Glomerular visceral epithelial cell (primary cell): Measurements from ENCODE around the gene IGDCC3.

Source experiments
- DNase-seq: peaks from one replicate; pipeline ENCODE4 v3.0.0-alpha.2; 2016; ENCODE audit errors: extremely low spot score

Gene IGDCC3

GRCh38 chr15:65388306-65389080 is 10.7 kb upstream of the IGDCC3 start:
- DNase-seq, result no peak

GRCh38 chr15:65386886-65387285 is 9.1 kb upstream of the IGDCC3 start:
- no peak for DNase-seq

DNA sequence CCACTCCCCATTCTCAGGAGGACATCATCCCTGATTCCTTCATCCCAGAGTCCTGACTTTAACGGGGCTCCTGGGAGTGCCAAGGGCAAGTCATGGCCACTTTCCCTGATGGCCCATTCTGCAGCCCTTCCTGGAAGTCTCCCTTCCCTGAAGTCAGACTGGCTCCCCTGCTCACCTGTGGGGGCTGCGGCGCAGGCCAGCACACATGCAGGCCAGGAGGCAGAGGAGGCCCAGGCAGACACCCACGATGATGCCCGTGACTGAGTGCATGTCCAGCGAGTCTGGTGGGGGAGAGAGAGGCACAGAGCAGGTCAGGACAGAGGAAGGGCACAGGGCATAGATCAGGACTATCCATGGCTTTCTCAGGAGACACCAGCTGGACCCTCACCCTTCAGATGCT is 8.6 kb upstream of the IGDCC3 start:
- no peak for DNase-seq

GRCh38 chr15:65385870-65386258 is 8.1 kb upstream of the IGDCC3 start:
- no peak for DNase-seq

DNA sequence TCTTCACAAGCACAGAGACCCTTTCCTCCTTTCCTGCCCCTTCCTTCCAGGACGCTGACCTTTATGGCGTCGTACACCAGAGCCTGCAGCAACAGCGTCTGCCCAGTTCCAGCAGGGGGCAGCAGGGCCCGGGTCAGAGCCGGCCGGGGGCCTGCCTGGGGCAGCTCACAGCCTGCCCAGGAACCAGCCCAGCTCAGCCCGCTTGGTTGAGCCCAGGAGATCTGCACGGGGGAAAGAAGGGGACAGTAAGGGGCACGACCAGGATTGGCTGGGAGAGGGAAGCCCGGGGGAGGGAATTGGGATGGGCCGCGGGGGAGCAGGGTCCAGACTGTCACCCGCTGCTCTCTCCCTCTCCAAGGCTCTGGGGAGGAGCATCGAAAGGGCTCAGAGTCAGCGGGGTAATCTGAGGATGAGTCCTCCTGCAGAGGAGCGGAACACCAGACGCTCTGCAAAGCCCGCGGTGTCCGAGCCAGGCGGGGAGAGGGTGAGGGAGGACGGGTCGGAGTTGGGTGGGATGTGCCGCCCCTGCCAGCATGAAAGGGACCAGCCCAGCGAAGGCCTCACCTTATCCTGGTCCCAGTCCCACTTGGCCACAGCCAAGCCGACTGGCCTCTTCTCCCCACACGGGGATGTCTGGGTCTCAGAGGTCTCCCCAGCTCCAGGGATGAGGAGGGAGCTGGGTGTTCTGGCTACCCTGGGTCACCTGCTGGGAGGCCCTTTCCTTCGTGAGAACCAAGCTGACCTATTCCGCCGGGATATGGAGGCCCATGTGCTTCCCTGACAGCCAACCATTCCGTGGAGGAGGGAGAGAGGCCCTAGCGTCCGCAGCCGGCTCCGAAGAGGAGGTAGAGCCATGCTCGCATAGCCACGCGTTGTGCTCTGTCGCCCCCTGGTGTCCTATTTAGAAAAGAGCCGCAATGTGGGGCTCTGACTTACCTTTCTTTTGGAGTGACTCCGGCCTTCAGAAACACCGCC is 7.4 kb upstream of the IGDCC3 start:
- DNase-seq, result peak; percentile 77

- DNase-seq, result no peak
Measured at GRCh38 chr15:65384505-65384894, 6.7 kb upstream of the IGDCC3 start.

DNA sequence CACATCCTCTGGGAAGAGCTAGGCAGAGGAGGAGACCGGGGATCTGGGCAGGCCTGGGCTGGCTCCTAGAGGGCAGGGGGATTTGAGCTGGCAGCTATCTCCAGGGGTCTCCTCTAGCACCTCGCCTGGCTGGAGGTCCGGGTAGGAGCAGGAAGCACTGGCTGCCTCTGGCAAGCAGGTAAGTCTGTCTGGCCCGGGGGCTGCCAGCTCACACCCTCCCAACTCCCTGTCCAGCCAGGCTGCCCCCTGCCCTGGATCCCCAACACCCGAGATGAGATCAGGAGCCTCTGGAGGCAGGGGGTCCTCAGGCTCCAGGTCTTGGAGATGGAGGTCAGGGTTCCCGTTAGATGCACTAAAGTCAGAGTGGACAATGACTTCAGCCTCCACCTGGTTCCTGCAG is 6.2 kb upstream of the IGDCC3 start:
- DNase-seq, result no peak

DNA sequence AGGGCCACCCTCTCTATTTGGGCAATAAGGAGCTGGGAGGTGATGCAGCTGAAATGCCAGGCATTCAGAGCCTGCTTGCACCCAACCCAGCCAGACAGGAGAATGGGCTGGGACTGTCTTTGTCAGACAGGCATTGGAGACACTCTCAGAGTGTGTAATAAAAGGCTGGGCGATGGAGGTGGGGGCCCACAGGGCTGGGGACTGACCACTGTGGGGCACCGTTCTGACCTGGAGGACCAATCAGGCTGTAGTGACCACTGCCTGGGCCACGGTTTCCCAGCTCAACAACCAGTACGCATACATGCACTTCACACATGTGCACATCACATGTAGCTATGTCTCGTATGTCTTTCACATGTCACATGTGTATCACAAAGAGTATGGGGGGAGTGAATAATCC is 5.7 kb upstream of the IGDCC3 start:
- DNase-seq, result no peak

GRCh38 chr15:65382921-65383320 is 5.1 kb upstream of the IGDCC3 start:
- DNase-seq, result no peak

DNA sequence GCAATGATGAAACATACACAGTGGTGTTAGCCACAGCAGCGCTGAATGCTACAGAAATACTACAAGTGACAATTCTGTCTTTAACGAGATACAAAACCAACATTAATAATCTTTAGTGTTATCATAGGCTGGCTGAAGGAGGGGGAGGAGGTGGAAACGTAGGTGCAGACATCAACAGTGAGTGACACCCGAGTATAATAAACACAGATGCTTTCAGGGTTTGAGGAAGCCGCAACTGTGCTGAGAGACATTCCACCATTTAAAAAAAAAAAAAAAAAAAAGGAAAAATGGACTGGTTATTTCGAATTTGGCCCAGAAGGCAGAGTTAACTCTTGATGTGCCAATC is 4.3 kb upstream of the IGDCC3 start:
- no peak for DNase-seq

GRCh38 chr15:65381445-65382145 is 3.8 kb upstream of the IGDCC3 start:
- no peak for DNase-seq

DNA sequence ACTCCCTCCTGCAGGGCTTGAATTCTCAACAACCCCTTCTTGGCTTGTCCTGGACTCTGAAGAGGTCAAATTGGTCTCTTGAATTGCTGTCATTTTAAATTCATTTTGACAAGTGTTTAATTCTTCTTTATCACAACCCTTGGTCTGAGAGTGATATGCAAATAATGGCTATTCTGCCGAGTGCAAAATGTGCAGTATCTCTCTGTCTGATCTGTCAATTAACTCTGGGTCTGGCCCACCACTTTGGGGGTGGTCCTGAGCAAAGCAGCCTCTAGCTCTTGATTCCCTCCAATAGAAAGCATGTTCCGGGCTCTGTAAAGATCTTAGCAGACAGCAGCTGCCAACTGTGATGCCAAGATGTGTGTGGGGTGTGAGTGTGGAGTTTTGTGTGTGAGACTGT is 2.2 kb upstream of the IGDCC3 start:
- DNase-seq, result no peak

DNA sequence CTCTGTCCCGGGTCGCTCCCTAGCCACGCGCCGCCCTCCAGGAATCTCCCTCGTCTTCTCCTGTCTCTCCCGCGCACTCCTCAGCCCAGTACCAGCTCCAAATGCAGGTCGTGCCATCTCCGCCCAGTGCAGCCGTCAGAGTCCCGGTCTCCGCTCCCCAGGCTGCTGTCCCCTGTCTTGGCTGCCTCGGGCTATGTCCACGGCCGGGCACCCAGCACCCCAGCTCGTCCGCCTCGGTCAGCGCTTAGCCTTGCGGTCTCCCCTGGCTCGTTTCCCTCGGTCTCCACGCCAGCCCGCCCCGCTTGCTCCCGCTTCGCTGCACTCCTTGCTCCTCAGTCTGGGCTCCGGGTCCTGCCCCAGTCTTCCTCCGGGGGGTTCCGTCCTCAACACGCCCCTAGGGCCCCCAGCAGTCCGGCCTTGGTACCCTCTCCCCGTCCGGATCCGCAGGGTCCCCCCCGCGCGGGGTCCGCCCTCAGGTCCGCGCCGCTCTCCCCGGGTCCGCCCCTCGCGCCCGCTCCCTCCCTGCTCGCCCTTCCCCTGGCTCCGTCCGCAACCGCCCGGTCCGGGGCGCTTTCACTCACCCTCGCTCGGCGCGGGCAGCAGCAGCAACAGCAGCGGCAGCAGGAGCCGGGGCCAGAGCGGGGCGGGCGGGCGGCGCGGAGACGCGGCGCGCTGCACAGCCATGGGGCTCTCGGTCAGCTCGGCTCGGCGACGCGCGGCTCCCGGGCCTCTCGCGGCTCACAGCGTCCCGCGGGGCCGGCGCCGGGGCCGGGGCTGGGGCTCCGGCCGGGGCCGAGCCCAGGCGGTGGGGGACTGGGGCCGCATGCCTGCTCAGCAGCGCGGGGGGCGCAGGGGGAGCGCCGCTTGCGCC is 462 bp downstream of the IGDCC3 start:
- peak; percentile 21 for DNase-seq

- no peak for DNase-seq
Measured at GRCh38 chr15:65376767-65377104, 1.1 kb downstream of the IGDCC3 start.

- DNase-seq, result no peak
Measured at GRCh38 chr15:65375871-65376607, 1.8 kb downstream of the IGDCC3 start.

DNA sequence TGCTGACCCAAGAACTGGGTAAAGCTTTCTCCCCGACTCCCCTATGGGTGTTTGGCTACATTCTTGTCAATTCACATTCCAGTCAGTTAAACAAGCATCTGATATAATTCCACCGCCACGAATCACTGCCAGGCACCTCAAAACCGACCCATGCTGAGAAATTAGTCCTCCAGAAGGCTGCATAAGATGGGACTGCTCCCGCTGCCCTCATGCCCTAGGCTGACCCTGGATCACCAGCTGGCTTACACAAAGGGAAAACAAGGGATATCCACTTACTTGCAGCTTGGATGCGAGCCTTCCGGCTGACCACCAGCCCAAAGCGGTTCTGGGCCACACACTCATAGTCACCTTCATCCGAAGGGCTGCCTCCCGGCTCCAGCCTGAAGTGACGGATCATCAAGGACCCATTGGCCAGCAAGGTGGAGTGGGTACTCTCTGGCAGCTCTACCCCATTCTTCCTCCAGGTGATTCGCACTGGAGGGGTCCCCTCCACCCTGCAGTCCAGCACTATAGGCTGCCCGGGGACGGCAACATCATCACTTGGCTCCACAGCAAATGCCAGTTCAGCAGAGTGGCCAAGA is 2.9 kb downstream of the IGDCC3 start:
- peak; percentile 12 for DNase-seq

GRCh38 chr15:65374334-65374733 is 3.5 kb downstream of the IGDCC3 start:
- DNase-seq, result no peak

GRCh38 chr15:65373163-65373651 is 4.6 kb downstream of the IGDCC3 start:
- no peak for DNase-seq

DNA sequence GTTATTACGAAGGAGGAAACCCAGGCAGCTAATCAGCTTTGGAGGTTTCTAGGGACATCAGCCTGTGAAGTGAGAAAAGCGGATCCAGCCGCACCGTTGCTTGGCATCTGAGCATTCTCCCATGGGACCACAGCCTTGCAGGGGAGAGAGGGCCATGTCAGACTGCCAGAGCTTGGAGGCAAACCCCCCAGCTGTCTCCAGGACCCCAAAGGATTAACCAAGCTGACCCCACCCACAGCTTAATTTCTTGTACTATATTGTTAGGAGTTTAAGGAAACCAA is 5.1 kb downstream of the IGDCC3 start:
- DNase-seq, result no peak

DNA sequence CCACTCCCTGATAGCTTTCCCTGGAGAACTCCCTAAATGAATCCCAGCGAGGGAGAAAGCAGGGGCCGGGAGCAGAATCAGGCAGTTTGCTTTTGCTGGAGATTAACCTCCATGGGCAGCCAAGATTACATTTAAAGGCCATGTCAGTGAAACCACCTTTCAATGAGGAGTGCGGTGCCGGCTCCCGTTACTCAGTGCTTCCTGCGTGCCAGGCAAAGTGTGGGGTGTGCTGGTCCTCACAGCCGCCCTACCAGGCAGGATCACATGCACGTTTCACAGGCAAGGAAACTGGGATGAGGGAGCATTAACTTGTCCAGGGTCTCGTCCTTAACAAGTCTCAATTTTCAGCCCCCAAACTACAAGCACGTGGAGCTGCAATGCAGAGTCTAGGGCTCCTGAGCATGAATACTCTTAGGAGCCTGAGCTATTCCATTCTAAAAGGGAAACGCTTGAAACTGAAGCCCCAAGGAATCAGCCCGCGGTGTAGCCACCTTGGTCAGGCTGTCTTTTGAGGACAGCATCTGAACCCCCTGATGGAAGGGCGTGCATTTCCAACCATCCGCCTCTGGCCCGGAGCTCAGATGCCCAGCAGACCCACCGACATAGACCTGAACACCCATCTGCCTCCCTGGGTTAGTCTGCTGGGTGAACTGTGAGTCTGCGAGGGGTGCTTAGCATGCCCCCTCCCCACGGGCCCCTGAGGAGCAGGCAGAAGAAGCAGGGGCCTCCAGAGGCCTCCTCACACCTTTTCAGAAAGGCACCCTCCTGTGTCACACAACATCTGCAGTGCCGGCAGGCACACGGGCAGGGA is 5.6 kb downstream of the IGDCC3 start:
- no peak for DNase-seq
